Inflammatory macrophage (primary cell): ENCODE data around the gene LSM5.
"Not testable (repeated sequence)": the region's sequence is repeated elsewhere in the genome, so short reads cannot be mapped to it uniquely, and the experiment has no call there.

ENCODE experiments used
- DNase-seq, 2 donors: peaks; one replicate each; pipeline ENCODE4 v3.0.0-alpha.2; 2020 to 2022

Gene LSM5

DNA sequence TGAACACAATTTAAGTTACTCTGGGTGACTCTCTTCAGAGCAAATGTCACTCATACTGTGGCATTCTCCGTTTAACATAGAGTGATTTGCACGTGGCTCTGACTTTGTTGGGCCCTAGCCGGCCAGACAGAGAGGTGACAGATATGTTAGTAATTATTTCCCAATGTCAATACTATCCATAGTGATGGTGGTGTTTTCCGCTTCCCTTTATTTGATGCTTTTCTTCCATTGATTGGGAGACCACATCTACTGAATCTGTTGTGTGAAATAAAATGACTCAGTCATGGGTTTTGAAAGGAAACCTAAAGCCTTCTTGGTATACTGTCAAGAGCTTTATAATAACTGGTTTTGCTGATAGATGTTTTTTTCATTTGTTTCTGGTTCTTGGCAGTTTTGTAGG, 12.5 kb upstream of the LSM5 start:
- DNase-seq, result peak; percentile 22 to 28

DNA sequence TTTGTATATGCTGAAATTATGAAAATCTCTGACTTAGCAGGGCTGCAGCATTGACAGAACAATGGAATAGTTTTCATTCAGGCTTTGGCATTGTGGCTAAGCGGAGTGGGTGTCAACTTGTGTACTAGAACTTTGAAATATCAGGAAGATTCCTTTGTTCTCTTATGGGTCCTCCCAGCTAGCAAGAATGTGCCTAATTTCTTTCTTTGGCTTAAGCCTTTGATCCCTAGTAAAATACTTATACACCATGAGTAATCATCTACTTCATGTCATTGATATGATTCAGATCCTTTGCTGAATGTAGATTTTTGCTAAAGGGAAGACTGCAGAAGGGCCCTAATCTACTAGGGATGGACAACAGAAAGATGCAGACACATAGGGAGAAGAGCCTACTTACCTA, 11.3 kb upstream of the LSM5 start:
- DNase-seq, result peak in 1 of 2 donors; percentile 17

DNA sequence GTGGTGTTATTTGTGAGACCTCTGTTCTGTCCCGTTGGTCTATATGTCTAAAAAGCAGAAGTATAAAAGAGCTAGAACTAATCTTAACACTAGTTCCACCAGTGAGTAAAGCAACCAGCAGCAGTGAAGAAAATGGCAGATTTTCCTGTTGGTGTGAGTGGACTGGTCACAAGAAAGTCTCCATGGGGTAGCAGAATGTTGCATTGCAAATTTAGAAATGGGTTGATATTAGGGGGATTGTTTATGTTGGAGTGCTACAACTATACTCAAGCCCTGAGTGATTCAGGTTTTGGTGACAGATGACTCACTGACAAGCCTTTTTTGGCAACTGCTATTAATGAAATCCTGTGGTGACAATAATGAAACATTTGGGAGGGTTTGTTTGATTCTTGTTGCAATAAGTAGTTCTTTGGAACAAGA, 10.8 kb upstream of the LSM5 start:
- DNase-seq, result peak; percentile 80 to 90

DNA sequence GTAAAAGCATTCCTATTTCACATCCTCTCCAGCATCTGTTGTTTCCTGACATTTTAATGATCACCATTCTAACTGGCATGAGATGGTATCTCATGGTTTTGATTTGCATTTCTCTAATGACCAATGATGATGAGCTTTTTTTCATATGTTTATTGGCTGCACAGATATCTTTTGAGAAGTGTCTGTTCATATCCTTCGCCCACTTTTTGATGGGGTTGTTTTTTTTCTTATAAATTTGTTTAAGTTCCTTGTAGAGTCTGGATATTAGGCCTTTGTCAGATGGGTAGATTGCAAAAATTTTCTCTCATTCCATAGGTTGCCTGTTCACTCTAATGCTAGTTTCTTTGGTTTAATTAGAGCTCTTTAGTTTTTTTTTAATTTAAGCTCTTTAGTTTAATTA, 10.0 kb upstream of the LSM5 start:
- not testable (repeated sequence) for DNase-seq

DNA sequence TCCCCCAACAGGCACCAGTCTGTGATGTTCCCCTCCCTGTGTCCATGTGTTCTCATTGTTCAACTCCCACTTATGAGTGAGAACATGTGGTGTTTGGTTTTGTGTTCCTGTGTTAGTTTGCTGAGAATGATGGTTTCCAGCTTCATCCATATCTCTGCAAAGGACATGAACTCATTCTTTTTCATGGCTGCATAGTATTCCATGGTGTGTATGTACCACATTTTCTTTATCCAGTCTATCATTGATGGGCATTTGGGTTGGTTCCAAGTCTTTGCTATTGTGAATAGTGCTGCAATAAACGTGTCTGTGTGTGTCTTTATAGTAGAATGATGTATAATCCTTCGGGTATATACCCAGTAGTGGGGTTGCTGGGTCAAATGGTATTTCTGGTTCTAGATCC, 9.6 kb upstream of the LSM5 start:
- not testable (repeated sequence) for DNase-seq

DNA sequence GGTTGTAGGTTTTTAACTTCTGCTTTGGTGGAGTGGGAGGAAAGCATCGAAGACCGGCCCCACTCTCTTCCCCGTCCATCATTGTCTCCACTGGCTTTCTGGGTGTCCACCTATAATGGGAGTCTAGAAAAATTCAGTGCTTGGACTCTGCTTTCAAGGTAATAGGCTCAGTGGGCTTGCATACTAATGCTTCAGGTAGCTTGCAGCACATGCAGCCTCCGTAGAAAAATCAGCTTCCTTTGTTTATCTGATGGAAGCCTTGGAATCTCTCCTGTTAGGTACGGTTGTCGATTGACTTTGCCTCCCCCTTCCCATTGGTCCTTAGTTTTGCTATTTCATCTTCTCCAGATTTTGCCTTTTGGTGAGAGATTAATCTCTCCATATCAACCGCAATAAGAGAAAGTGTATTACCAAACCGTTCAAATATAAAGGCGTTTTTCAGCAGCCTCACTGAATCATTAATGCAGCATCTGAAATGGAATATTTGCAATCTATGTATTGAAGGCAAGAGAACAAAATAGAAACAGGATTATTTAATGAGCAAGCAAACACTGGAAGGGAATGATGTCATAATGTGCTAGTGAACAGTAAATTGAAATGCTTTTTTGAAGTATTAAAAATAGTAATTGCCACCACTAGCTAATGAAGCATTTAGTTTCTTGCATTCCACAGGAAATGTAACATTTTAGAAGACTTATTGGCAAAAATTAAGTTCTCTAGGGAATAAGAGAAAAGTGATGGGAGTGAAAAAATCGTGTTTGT, 6.1 kb upstream of the LSM5 start:
- no peak for DNase-seq

DNA sequence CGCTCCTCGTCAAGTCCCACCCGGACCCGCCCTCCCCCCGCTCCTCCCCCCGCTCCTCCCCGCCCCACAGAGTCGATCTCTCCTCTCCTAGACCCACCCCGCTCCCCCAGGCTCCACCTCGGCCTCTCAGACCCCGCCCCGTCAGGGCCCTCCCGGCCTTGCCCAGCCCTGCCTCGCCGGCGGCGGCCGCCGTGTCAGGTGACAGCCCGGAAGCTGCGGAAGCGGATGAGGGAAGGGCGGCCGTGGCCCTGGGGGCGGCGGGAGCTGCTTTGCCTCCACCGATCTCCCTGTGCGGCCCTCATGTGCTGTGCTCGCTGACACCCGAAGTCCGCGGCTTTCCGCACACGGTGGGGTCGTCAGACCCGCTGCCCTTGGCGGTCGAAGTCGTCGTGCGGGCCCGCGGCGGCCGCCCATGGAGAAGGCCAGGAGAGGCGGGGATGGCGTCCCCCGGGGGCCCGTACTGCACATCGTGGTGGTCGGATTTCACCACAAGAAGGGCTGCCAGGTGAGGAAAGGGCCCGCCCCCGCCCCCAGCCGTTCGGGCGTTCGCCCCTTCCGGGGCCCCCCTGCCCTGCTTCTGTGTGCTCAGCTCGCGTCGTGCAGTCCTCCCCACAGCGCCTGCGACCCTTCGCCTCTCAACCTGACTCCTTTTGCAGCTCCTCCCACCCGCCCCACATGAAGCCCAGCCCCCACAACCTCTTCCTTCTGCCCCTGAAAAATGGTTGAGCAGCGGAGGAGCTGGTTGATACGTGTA, 5.3 kb upstream of the LSM5 start, which contains the start of gene AVL9:
TSS of gene AVL9 (plus strand) at position 192 of the 754 bp plus-strand sequence. CDS start at position 413, 221 bp downstream.
- DNase-seq, result peak; percentile 94 to 97

DNA sequence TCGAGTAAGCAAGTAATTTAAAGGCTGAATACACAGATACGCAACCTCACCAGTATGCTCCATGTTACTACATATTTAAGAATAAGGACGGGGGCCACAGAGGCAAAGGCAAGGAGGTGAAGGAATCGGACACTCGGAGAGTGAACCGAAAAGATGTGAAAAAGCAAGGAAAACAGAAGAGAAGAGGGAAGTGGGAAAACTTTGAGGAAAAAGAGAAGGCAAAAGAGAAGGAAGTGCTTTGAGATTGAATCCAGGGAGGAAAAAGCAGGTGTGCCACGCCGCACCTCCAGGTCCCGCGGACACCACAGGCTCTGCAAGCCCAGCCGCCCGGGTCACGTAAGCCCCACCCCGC, 4.7 kb upstream of the LSM5 start:
- DNase-seq, result no peak

DNA sequence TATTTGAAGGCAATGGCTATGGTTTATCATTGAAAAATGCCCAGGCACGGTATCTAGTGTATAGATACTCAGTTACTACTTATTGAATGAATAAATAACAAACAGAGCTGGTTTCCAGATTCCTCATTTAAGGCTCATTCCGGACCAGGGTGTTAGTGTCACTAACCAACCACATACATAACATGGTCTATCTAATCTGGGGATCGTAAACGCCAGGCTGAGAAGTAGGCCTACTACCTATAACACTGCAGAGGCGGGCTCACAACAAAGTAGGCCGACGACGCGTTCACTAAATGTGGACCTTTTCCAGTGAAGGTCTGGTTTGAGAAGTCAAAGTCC, 423 bp downstream of the LSM5 start:
- no peak for DNase-seq

DNA sequence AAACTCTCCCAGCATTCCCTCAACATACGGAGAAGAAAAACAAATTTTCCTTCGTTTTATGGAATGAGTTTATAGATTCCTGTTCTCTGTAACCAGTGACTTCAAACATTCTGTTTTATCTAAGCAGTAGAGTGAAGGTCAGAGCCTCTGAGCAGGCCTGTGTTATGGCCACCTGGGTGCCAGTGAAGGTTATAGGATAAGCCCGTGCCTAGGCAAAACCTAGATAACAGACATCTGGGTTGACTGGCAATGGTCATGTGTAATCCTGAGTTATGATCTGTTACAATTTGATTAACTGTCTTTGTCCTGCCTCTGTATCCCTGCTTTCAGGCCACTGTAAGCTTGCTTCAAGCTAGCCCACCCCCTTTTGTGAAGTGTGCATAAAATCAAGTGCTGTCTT, 8.3 kb downstream of the LSM5 start:
- DNase-seq, result no peak

DNA sequence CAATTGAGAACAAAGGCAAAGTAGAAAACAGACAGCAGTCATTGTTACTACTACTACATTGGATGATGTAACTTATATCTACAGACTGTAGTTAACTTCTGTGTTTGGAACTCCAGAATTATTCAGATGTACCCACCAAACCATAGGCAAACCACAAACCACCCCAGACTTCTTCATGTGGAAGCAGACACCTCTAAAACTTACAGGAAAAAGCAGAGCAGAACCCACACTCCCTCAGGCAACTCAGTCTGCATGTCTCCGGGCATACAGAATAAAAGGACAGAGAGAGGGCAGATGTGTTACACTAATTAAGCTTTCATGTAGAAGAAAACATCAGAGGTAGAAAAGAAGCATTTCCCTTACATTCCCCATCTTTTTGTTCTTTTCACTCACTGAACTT, 9.0 kb downstream of the LSM5 start:
- DNase-seq, result no peak

DNA sequence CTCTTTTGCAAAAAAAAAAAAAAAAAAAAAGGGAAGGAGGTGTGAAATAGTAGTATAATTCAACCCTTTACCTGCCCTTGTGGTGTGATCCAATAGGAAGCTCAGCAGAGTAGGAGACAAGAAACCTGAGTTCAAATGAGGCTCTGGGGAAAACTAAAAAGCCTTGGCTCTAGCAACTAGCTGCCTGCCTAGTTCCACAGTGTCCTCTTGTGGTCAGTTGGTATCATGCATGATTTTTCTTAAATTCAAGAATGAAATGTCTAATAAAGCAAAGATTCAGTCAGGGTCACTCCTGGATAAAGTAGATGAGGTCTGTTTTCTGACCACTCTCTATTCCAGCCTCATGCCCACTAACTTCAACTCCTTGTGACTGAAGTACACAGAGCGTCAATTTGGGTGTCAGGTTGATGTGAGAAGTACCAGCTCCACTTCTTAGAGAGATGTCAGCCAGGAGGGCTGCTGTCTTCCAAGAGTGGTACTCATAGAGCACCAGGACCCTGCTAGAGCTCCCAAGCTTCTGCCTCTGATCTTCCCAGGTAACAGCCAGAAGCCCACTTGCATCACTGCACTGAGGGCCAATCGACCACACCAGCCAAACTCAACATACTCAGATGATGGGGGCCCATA, 10.5 kb downstream of the LSM5 start:
- peak; percentile 29 to 39 for DNase-seq

DNA sequence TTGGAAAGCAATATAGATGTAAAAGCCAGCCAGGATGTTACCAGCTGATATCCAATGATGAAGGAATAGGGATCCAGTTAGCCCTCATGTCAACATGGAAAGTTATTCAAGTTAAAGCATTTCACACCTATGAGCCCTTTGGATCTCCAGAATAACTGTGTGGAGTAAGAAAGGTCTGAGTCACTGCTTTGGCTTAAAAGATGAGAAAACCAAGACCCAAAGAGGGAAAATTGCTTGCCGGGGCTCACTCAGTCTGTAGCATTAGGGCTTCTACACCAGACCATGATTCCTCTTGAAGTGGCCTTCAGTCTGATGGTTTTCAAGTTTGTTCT, 12.6 kb downstream of the LSM5 start:
- DNase-seq, result no peak

DNA sequence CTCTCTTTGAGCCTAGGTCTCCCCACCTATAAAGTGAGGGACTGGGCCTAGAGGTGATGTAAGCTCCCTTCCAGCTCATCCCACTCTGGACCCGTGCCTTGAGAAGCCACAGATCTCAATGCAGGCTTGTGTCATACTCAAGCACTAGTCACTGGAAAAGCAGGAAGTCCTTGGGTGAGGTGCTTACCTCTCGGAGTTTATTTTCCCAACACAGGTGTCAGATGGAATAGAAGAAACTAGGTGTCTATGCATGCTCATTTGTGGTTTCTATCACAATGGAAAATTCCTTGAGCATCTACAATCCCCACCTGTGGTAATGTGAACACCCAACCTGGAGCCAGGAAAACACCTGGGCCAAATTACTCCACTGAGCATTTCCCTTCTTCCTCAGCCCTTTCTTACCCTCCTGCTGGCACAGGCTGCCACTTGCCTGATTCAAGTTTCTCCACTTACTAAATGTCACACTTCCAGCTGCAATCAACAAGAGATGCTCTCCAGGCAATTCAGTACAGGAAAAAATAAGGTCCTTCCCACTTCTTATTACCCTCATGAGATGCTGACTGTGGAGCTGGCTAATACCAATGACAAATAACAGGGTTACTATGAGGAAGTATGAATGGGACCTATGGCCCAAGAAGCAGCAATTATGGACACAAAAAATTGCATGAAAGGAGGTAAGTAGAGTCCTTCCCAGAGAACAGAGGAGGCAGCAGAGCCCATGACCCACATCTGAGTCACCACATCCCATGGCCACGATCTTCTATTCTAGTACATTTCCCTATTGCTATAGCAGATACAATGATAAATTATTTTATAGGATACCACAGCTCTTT, 13.1 kb downstream of the LSM5 start:
- no peak for DNase-seq

DNA sequence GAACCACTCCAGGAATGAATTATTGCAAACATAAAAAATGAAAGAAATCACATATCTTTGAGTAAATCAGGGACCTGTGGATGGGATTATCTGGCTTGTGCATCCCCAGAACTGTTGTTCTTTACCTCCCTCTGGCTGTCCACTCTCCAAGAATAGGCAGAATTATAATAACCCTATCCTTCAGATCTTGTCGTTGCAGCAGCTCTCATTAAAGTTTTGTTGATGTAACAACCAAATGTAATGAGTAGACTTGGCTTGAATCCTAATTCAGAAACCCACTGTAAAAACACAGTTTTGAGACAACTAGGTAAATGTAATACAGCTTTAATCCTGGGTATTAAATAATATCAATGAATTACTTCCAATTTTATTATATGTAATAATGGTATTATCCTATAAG, 16.2 kb downstream of the LSM5 start:
- DNase-seq, result no peak

DNA sequence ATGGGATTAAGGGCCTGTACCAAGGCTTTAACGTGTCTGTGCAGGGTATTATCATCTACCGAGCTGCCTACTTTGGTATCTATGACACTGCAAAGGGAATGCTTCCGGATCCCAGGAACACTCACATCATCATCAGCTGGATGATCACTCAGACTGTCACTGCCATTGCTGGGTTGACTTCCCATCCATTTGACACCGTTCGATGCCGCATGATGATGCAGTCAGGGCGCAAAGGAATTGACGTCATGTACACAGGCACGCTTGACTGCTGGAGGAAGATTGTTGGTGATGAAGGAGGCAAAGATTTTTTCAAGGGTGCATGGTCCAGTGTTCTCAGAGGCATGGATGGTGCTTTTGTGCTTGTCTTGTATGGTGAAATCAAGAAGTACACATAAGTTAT, 18.2 kb downstream of the LSM5 start:
- no peak for DNase-seq

DNA sequence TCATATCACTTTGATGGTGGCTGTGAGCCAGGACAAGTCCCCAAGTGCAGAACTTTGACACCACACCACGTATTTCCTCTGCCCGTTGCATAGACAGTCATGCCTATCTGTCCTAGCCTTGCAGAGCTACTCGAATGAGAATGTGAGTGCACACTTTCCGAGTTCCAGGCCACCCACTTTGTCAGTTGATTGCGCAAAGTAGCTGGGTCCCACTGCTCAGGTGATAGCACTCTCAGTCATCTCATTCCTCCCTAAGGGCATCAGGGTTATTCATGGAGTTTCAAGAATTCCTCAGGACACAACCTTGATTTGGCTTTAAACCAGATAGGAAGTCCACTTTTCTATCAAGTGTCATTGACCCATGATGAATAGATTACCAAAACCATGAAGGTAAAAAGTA, 19.3 kb downstream of the LSM5 start:
- no peak for DNase-seq

DNA sequence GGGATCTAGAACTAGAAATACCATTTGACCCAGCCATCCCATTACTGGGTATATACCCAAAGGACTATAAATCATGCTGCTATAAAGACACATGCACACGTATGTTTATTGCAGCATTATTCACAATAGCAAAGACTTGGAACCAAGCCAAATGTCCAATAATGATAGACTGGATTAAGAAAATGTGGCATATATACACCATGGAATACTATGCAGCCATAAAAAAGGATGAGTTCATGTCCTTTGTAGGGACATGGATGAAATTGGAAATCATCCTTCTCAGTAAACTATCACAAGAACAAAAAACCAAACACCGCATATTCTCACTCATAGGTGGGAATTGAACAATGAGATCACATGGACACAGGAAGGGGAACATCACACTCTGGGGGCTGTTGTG, 20.2 kb downstream of the LSM5 start:
- DNase-seq, result not testable (repeated sequence)

DNA sequence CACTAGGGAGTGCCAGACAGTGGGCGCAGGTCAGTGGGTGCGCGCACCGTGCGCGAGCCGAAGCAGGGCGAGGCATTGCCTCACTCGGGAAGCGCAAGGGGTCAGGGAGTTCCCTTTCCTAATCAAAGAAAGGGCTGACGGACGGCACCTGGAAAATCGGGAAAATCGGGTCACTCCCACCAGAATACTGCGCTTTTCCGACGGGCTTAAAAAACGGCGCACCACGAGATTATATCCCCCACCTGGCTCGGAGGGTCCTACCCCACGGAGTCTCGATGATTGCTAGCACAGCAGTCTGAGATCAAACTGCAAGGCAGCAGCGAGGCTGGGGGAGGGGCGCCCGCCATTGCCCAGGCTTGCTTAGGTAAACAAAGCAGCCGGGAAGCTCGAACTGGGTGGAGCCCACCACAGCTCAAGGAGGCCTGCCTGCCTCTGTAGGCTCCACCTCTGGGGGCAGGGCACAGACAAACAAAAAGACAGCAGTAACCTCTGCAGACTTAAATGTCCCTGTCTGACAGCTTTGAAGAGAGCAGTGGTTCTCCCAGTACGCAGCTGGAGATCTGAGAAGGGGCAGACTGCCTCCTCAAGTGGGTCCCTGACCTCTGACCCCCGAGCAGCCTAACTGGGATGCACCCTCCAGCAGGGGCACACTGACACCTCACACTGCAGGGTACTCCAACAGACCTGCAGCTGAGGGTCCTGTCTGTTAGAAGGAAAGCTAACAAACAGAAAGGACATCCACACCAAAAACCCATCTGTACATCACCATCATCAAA, 25.4 kb downstream of the LSM5 start:
- DNase-seq, result not testable (repeated sequence)

DNA sequence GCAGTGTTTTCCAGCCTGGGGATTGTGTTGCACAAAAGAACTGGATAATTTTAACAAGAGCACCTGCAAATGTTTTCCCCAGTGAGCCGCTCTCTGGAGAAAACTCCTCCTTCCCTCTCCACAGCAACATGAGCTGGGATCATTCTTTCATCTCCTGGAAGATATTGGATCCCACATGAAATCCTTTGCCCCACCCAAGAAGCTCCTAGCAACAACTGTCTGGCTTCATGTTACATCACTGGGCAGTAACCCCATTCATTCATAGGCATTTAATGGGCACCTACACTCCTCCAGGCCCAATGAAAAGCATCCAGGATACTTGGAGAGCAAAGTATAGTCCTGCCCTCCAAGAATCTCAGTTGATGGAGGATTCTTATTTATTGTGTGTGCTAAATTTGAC, 27.2 kb downstream of the LSM5 start:
- no peak for DNase-seq

DNA sequence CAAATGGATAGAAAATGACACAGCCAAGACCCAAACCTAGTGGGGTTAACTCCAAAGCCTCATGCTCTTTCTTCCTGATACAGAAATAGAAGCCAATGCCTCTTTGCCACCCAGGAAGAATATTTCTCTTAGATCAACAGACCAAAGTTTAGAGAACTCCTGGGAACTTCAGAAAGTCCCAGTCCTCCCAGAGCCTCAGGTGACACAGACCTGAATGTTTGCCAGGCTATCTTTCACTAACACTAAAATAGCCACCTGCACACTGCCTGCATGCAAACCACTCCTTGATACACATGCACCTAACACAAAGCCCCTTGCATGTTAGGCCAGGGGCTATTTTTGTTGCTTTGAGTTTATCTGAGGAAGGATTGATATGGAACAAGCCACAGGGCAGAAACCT, 27.7 kb downstream of the LSM5 start:
- DNase-seq, result no peak

DNA sequence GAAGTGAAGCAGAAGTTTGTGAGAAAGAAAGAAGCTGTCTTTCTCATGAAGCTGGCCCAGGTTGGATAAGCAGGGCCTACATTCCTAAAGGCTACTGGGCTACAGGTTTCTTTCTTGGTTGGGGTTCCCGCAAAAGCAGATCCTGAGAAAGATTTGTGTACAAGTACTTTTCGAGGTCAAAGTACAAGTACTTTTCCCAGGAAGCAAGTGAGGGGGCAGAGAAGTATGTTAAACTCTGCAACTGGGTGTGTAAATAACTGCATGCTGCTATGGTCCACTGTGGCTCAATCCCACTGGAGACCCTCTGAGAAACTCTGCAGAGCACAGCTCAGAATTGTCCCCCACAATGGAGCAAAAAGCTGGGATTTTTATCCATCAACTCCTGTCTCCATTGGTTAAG, 28.7 kb downstream of the LSM5 start:
- no peak for DNase-seq
